ENCODE data around the gene ACTL10.
"Not testable (repeated sequence)": the region's sequence is repeated elsewhere in the genome, so short reads cannot be mapped to it uniquely, and the experiment has no call there.

ACTL10 gene

DNA sequence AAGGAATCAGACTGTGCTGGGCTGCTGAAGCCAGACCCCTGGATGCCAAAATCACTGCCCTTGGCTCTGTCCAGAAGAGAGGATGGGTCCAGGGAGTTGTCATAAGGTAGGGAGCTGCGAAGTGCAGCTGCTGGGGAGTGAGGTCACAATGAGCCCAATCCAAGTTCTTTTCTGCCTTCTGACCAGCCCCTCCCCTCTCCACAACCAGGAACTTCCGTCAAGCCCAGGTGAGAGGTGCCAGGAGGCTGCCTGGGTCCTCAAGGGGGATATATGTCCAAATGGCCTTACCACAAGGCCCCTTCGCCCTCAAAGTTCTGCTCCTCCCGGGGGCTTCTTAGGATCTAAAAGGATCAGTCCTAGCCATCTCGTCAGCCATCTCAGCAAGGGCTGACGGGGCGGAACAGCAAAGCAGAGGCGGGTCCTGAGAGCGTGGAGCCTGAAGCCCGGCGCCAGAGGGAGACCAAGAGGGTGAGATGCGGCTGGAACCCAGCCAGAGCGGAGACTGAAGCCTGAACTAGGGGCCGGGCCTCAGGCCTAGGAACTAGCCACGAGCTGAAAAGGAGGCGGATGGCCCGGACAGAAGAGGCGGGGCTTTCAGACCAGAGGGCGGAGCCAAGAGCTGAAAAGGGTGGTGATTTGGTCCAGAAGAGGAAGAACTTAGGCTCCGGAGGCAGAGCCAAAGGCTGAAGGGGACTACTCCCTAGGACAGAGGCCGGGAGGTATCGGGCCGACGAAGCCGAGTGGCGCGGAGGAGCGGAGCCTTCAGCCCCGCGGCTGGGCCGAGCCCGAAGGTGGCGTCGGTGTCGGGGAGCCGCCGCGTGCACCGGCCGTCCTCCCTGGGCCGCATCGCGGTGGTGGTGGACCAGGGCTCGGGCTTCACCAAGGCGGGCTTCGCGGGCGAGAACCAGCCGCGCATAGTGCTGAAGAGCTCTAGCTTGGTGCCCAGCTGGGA lies at the start of gene ACTL10:
ACTL10 (plus strand) TSS at position 651 of the 952 bp plus-strand sequence. CDS start 555 bp downstream, outside the sequence.
- no peak for DNase-seq (ENCODE audit: insufficient read length, low spot score)
- no peak for FAIRE-seq

DNA sequence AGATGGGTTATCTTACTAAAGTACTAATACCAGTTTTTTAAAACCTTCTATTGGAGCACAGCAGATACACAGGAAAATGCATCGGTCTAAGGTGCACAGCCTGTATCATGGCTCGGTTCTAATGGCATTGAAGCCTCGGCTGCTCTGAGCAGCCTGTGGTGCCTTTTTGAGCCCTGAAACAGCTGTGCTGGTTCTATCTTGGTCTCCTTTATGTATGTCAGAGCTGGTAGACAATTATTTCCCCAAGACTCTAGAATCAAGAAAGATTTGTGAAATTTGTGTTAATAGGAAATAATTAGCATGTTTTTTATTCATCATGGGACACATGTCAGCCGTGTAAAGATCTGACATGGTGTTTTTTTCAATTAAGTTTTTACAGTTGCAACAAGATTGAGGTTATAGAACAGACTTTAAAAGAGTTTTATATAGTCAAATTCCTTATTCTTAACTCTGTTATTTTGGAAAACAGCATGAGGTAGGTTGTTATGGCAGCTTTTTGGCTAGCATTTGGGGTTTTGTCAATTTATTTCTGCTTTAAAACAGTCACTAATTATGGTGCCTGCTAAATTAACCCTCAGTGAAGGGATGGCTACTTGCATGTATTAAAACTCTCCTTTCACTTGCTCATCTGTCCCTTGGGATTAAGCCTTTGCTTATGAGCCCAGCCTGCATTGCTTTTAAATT lies 44.9 kb upstream of the ACTL10 start:
- no peak for FAIRE-seq
- no peak for DNase-seq (ENCODE audit: insufficient read length, low spot score)

DNA sequence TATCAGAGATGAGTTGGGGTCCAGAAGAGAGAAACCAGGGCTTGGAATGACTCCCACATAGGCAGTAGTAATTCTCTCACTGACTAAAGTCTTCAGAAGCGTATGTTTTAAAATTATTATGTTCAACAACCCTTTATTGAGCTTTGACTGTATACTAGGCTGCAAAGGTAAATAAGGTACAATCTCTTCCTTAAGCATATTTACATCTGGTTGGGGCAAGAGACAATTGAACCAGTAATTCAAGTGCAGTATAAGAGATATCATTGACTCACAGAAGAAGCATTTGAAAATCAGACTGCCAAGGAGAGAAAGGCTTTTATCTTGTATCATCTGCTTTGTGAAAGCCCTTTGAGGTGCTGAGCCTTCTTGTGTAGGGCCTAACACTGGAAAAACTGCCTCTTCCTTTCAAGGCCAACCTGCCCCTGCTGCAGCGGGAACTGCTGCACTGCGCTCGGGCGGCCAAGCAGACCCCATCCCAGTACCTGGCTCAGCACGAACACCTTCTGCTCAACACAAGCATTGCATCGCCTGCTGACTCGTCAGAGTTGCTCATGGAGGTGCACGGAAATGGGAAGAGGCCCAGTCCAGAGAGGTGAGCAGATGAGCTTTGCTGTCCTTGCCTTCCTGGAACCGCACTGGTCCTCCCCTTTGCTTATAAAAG lies 43.9 kb upstream of the ACTL10 start:
- FAIRE-seq (no peak), DNase-seq (ENCODE audit: insufficient read length, low spot score) (no peak)

DNA sequence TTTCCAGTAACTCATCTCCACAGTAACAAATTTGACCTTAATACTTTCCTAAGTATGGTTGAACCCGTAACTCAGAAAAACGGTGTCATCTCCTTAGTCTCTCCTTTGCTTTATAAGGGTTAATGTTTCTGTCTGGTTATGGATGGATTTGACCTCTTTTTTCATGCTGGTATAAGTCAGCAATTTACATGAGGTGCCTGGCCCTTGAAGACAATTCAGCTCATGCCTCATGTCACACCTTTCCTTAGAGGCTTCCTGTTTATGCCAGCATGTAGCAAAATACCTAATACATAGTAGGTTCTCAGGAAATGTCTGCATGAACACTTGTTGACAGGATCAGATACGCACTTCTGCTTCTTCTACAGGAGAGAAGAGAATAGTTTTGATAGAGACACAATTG lies 42.3 kb upstream of the ACTL10 start:
- FAIRE-seq (no peak), DNase-seq (ENCODE audit: insufficient read length, low spot score) (no peak)

DNA sequence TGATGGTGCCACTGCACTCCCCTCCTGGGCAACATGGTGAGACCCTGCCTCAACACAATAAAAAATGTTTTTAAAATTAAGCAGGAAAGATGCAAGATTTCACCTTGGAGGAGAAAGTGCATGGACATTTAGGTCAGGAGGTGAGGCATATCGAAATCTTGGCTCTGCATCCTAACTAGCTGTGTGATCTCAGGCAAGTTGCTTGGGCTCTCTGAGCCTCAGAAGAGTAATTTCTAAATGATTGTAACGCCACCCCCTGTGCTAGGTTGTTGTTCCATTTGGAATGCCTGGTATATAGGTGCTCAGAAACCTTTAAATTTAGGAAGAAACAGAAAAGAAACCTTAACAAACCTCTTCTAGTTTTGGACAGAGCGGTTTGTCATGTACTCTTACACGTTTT lies 40.6 kb upstream of the ACTL10 start:
- DNase-seq (ENCODE audit: insufficient read length, low spot score) (no peak), FAIRE-seq (no peak)

GRCh38 chr20:33627577-33628216 lies 39.0 kb upstream of the ACTL10 start:
- FAIRE-seq (no peak), DNase-seq (ENCODE audit: insufficient read length, low spot score) (no peak)

- no peak for FAIRE-seq
Measured at GRCh38 chr20:33629533-33629932, 37.2 kb upstream of the ACTL10 start.

GRCh38 chr20:33629979-33630378 lies 36.8 kb upstream of the ACTL10 start:
- no peak for DNase-seq (ENCODE audit: insufficient read length, low spot score)
- no peak for FAIRE-seq

More at GRCh38 chr20:33629533-33629932, 37.2 kb upstream of the ACTL10 start:
- no peak for DNase-seq (ENCODE audit: insufficient read length, low spot score)

DNA sequence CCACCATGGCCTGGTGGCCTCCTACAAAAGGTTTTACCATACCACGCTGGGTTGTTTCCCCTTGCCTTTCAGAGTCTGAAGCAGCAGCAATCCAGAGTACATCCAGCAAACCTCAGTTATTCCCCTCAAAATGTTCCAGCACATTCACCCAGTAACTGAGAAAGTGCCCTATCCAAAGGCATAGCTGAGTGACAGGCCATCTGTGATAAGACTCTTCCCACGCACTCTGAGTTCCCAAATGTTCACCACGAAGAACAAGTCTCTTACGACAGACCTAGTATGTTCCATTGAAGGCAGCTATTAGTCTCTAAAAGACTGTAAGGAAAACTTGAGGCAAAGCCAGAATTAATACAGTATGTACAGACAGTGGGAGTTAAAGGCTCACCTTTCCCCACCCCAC lies 36.2 kb upstream of the ACTL10 start:
- DNase-seq (ENCODE audit: insufficient read length, low spot score) (no peak), FAIRE-seq (no peak)

- not testable (repeated sequence) for DNase-seq (ENCODE audit: insufficient read length, low spot score); FAIRE-seq
Measured at GRCh38 chr20:33631910-33632309, 34.8 kb upstream of the ACTL10 start.

- DNase-seq (ENCODE audit: insufficient read length, low spot score) = no peak
- no peak for FAIRE-seq
Measured at GRCh38 chr20:33635341-33635740, 31.4 kb upstream of the ACTL10 start.

GRCh38 chr20:33636776-33637175 lies 30.0 kb upstream of the ACTL10 start:
- FAIRE-seq = no peak
- DNase-seq (ENCODE audit: insufficient read length, low spot score) = no peak

DNA sequence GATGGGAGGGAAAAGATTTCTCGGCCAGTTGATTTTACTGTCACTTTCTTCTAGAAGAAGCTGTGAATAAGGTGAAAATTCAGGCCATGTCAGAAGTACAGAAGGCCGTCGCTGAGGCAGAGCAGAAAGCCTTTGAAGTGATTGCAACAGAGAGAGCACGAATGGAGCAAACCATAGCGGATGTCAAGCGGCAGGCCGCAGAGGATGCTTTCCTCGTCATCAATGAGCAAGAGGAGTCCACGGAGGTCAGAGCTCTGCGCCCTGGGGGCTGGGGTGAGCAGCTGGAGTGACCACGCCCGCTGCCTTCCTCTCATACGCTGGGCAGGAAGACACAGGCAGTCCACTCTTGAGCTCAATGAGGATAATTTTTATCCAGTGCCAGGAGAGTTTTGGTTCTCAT lies 26.5 kb upstream of the ACTL10 start:
- FAIRE-seq = no peak

GRCh38 chr20:33644313-33645071 lies 22.3 kb upstream of the ACTL10 start:
- no peak for FAIRE-seq

More for the DNA sequence above, 26.5 kb upstream of the ACTL10 start:
- DNase-seq (ENCODE audit: insufficient read length, low spot score) = no peak

DNA sequence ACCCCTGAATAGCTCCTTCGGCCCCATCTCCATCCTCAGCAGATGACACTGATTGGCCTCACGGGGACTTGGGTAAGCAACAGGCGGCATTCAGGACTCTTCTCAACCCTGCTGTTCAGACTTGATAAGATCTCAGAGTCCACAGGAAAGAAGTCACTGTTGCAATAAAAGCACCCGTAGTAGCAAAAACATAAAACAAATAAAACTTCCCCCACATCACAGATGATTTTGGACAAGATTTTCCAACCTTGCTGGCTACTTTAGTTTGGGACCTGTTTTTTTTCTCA lies 21.7 kb upstream of the ACTL10 start:
- no peak for FAIRE-seq
- DNase-seq (ENCODE audit: insufficient read length, low spot score) = no peak

More at GRCh38 chr20:33644313-33645071, 22.3 kb upstream of the ACTL10 start:
- no peak for DNase-seq (ENCODE audit: insufficient read length, low spot score)

- FAIRE-seq (no peak), DNase-seq (ENCODE audit: insufficient read length, low spot score) (no peak)
Measured at GRCh38 chr20:33645396-33645795, 21.3 kb upstream of the ACTL10 start.

- DNase-seq (ENCODE audit: insufficient read length, low spot score) = no peak
- FAIRE-seq = no peak
Measured at GRCh38 chr20:33646191-33646590, 20.6 kb upstream of the ACTL10 start.

GRCh38 chr20:33646959-33647602 lies 19.7 kb upstream of the ACTL10 start:
- FAIRE-seq; DNase-seq (ENCODE audit: insufficient read length, low spot score): not testable (repeated sequence)

- no peak for FAIRE-seq
Measured at GRCh38 chr20:33647603-33648395, 18.9 kb upstream of the ACTL10 start.

More at GRCh38 chr20:33647603-33648395, 18.9 kb upstream of the ACTL10 start:
- no peak for DNase-seq (ENCODE audit: insufficient read length, low spot score)

Data from HTR-8/SVneo (cell line).